IMR-90 (cell line): ENCODE results near the gene COL4A1. TPM values are rescaled to one million over a fixed set of nuclear protein-coding genes. Genes with fewer than 3 reads are reported as not detected.

Source experiments
- ATAC-seq: fragments of 200-7000 bp; cut with Tn5 transposase; 2 replicates; pipeline ENCODE4 v1.9.1; 2020; ENCODE audit warnings: low read depth, mild to moderate bottlenecking, moderate library complexity
- BruUV-seq: library from RNA; stranded (reverse); fragments of 400-500 nt; replicated peaks from 2 replicates; lab custom pipeline; 2021; lab: Mats Ljungman, UMichigan
- CTCF ChIA-PET: fragments of 300-600 bp; formaldehyde crosslinking; extraction: SDS; loops from one replicate; lab custom pipeline; 2021; ENCODE audit warnings: antibody characterized with exemption; lab: Yijun Ruan, JAX
- POLR2A ChIA-PET: fragments of 300-600 bp; sonication (Branson Sonifier 250); formaldehyde crosslinking; loops from one replicate; lab custom pipeline; 2022; ENCODE audit warnings: antibody characterized with exemption; ENCODE audit not compliant: unreplicated experiment; lab: Charles Lee
- DNase-seq: peaks from one replicate; pipeline ENCODE4 v3.0.0; 2013
- H2AFZ ChIP-seq: replicated peaks from 2 replicates; pipeline ENCODE3; 2013; ENCODE audit warnings: low read length, mild to moderate bottlenecking; ENCODE audit not compliant: poor library complexity
- H2AK5ac ChIP-seq: 2 replicates; pipeline ENCODE4 v1.6.1; 2013; ENCODE audit warnings: low read depth, low read length, inconsistent platforms
- H2AK9ac ChIP-seq: replicated peaks from 2 replicates; pipeline ENCODE3; 2013; ENCODE audit warnings: mild to moderate bottlenecking, low read depth, low read length, moderate library complexity; ENCODE audit not compliant: poor library complexity
- H2BK120ac ChIP-seq: 2 replicates; pipeline ENCODE4 v1.6.1; 2013; ENCODE audit warnings: low read depth, low read length, inconsistent platforms
- H2BK15ac ChIP-seq: 3 replicates; pipeline ENCODE4 v1.6.1; 2013; ENCODE audit warnings: low read depth, low read length, inconsistent platforms
- H2BK20ac ChIP-seq: 2 replicates; pipeline ENCODE4 v1.6.1; 2013; ENCODE audit warnings: low read depth, mild to moderate bottlenecking, inconsistent platforms, low read length, moderate library complexity
- H2BK5ac ChIP-seq: 2 replicates; pipeline ENCODE4 v1.6.1; 2013; ENCODE audit warnings: mild to moderate bottlenecking, low read depth, low read length, inconsistent platforms; ENCODE audit not compliant: poor library complexity, severe bottlenecking
- H3K14ac ChIP-seq: replicated peaks from 2 replicates; pipeline ENCODE4 v1.6.1; 2013; ENCODE audit warnings: low read depth, low read length, inconsistent platforms
- H3K18ac ChIP-seq: 2 replicates; pipeline ENCODE4 v1.6.1; 2013; ENCODE audit warnings: low read depth, low read length, control low read depth
- H3K23ac ChIP-seq: 2 replicates; pipeline ENCODE4 v1.6.1; 2013; ENCODE audit warnings: low read depth, low read length, inconsistent platforms
- H3K27ac ChIP-seq: 2 replicates; pipeline ENCODE4 v1.5.1; 2013; ENCODE audit warnings: mild to moderate bottlenecking, control low read depth, low read length; ENCODE audit not compliant: insufficient read depth
- H3K27me3 ChIP-seq: 2 replicates; pipeline ENCODE4 v1.6.1; 2013; ENCODE audit warnings: low read length; ENCODE audit not compliant: control insufficient read depth, insufficient read depth
- H3K36me3 ChIP-seq: 2 replicates; pipeline ENCODE4 v1.6.1; 2013; ENCODE audit warnings: low read length, mixed read lengths; ENCODE audit not compliant: control insufficient read depth, insufficient read depth
- H3K4ac ChIP-seq: 2 replicates; pipeline ENCODE4 v1.6.1; 2013; ENCODE audit warnings: low read depth, low read length, inconsistent platforms
- H3K4me1 ChIP-seq: 2 replicates; pipeline ENCODE4 v1.6.1; 2013; ENCODE audit warnings: low read length, mixed read lengths; ENCODE audit not compliant: control insufficient read depth, insufficient read depth
- H3K4me2 ChIP-seq: 2 replicates; pipeline ENCODE4 v1.6.1; 2013; ENCODE audit warnings: low read depth, mild to moderate bottlenecking, control low read depth, low read length, moderate library complexity
- H3K4me3 ChIP-seq: 2 replicates; pipeline ENCODE4 v1.5.1; 2013; ENCODE audit warnings: low read depth, mild to moderate bottlenecking, control low read depth, low read length, moderate library complexity; ENCODE audit not compliant: insufficient read depth
- H3K56ac ChIP-seq: 2 replicates; pipeline ENCODE4 v1.6.1; 2013; ENCODE audit warnings: low read length, inconsistent platforms; ENCODE audit not compliant: insufficient read depth; ENCODE audit errors: extremely low read depth
- H3K79me1 ChIP-seq, 2 experiments: 2 replicates each; pipeline ENCODE4 v1.6.1; 2013; ENCODE audit warnings: low read length in 2 of 2, inconsistent platforms in 1 of 2, low read depth in 1 of 2
- H3K9ac ChIP-seq: 2 replicates; pipeline ENCODE4 v1.6.1; 2013; ENCODE audit warnings: low read depth, low read length, control low read depth
- H3K9me1 ChIP-seq: 2 replicates; pipeline ENCODE4 v1.6.1; 2013; ENCODE audit warnings: low read length, inconsistent platforms; ENCODE audit not compliant: insufficient read depth
- H3K9me3 ChIP-seq: 2 replicates; pipeline ENCODE4 v1.6.1; 2013; ENCODE audit warnings: low read length; ENCODE audit not compliant: control insufficient read depth, insufficient read depth
- H4K20me1 ChIP-seq: 2 replicates; pipeline ENCODE4 v1.6.1; 2013; ENCODE audit warnings: low read length, inconsistent platforms; ENCODE audit not compliant: insufficient read depth
- H4K5ac ChIP-seq: 2 replicates; pipeline ENCODE4 v1.6.1; 2013; ENCODE audit warnings: mild to moderate bottlenecking, low read depth, low read length, control low read depth
- H4K8ac ChIP-seq, 2 experiments: 2 replicates each; pipeline ENCODE4 v1.6.1; 2013; ENCODE audit warnings: low read depth in 2 of 2, low read length in 2 of 2, control low read depth in 1 of 2, inconsistent platforms in 1 of 2
- H4K91ac ChIP-seq: 2 replicates; pipeline ENCODE4 v1.6.1; 2013; ENCODE audit warnings: low read depth, low read length, inconsistent platforms; ENCODE audit not compliant: insufficient read depth
- POLR2A ChIP-seq: IDR thresholded peaks from 2 replicates; pipeline ENCODE4 v1.6.1; 2012; ENCODE audit warnings: mild to moderate bottlenecking, low read depth, low read length
- RFX5 ChIP-seq: IDR thresholded peaks from 2 replicates; pipeline ENCODE4 v1.8.0; 2012; ENCODE audit warnings: low read depth, mild to moderate bottlenecking, low read length, moderate library complexity
- WGBS, 2 experiments: methylation state at CpG; one replicate each; pipeline versions ENCODE4 v1.1.5 to v1.1.7; 2013; ENCODE audit warnings: missing lambda C conversion rate in 2 of 2; ENCODE audit not compliant: insufficient read length in 1 of 2; ENCODE audit errors: extremely low coverage in 2 of 2; 5-methylcytosine and 5-hydroxymethylcytosine counted together
- dilution Hi-C: fragments of 300-500 bp; cut with HindIII; formaldehyde crosslinking; loops from one replicate; pipeline ENCODE4 v1.14.3; 2018; ENCODE audit warnings: low sequenced_read_pairs; ENCODE audit not compliant: unreplicated experiment
- in situ Hi-C: fragments of 300-500 bp; cut with MboI; formaldehyde crosslinking; loops from 3 replicates; pipeline ENCODE4 v1.14.3; 2019; ENCODE audit warnings: low sequenced_read_pairs, inconsistent platforms, mixed read lengths
- intact Hi-C: fragments of 100-400 bp; cut with micrococcal nuclease; formaldehyde crosslinking; loops from 2 replicates; pipeline ENCODE4 v1.10.0; 2022
- polyA plus RNA-seq, 3 experiments: library from polyadenylated mRNA; depleted of rRNA; stranded (reverse); fragments of >200 nt; gene quantifications; 2 replicates each; pipeline ENCODE4 v1.2.3, GENCODE V29; 2012; ENCODE audit warnings: low replicate concordance in 1 of 3
- total RNA-seq: library from RNA; depleted of rRNA; stranded (reverse); fragments of >200 nt; gene quantifications from 2 replicates; pipeline ENCODE4 v1.2.3, GENCODE V29; 2012

Gene COL4A1
- total and polyA plus RNA-seq, 2 of the 4 experiments (the other 2 are of a cell fraction) = 230 to 337 TPM

GRCh38 chr13:110348309-110349105 lies 41.5 kb upstream of the COL4A1 start:
- peaks cover 25% of the 10 kb centered on the region for H3K36me3 ChIP-seq
- H2AK5ac ChIP-seq = peak overlapping the region; percentile 88
- H3K9ac ChIP-seq = no peak overlapping the region
- no peaks in the 10 kb centered on the region for H3K27me3 ChIP-seq
- ChIA-PET CTCF (interaction anchor here (1.1 kb wide), 2 partner anchors 96 to 101 kb away, joined by 3 to 4 read pairs; no protein-coding TSS in a partner anchor), POLR2A (interaction anchor here (0.7 to 1.0 kb wide), 2 partner anchors 42 to 45 kb away, joined by 3 to 4 read pairs; partner anchors contain the start of genes COL4A1 and COL4A2)
- peaks cover 58% of the 10 kb centered on the region for H4K20me1 ChIP-seq
- ATAC-seq (no peak), DNase-seq (no peak)
- H3K56ac ChIP-seq = no peak overlapping the region; the same call in 1 of the 2 replicates
- peak overlapping the region; percentile 33 for H2BK120ac ChIP-seq
- peak overlapping the region; percentile 9; the same call in 1 of the 2 replicates for H4K5ac ChIP-seq
- no peak overlapping the region for H2AFZ ChIP-seq
- H3K27ac ChIP-seq = peak overlapping the region; percentile 31
- intact Hi-C loops (no loop called here), dilution Hi-C loops (no loop called here), in situ Hi-C loops (no loop called here)
- H3K4ac ChIP-seq = peak overlapping the region; percentile 67
- no peak overlapping the region for H3K4me2 ChIP-seq
- no peak overlapping the region for H2AK9ac ChIP-seq
- WGBS, 2 experiments = no CpG with 5 or more reads among the region's 8 CpGs
- H3K9me1 ChIP-seq = peaks cover 59% of the 10 kb centered on the region
- no peaks in the 10 kb centered on the region for H3K9me3 ChIP-seq
- H2BK5ac ChIP-seq = peak overlapping the region; percentile 56
- H4K8ac ChIP-seq = peak overlapping the region; percentile 47 to 58; a peak in 1 of 4 replicates
- 0 out of 2 replicates have a peak overlapping the region, but pooled peaks have one; percentile 28 for H4K91ac ChIP-seq
- no peak overlapping the region for H3K18ac ChIP-seq
- peak overlapping the region; percentile 38 for H2BK20ac ChIP-seq
- peaks cover 51 to 95% of the 10 kb centered on the region in 2 experiments for H3K79me1 ChIP-seq
- no TSS peak for BruUV-seq
- H3K23ac ChIP-seq = peak overlapping the region; percentile 48; the same call in 1 of the 2 replicates
- TF ChIP-seq POLR2A = 0 out of 2 replicates have a peak, but pooled peaks have one; percentile 21
- no peak for TF ChIP-seq RFX5
- H2BK15ac ChIP-seq = peak overlapping the region; percentile 57; the same call in 1 of the 3 replicates
- peak overlapping the region; percentile 14; the same call in 1 of the 2 replicates for H3K14ac ChIP-seq
- H3K4me1 ChIP-seq = peaks cover 21% of the 10 kb centered on the region
- H3K4me3 ChIP-seq = no peak overlapping the region
